ENCODE results near the gene POMC. TPM values are rescaled to one million over a fixed set of nuclear protein-coding genes. Genes with fewer than 3 reads are reported as not detected.
"Not testable (repeated sequence)": the region's sequence is repeated elsewhere in the genome, so short reads cannot be mapped to it uniquely, and the experiment has no call there.

The POMC gene
- total RNA-seq, 4 donors from 2014 or later = 1.6 to 32.9 (median 5.2) TPM

- Histone ChIP-seq H3K4me3 (no peak overlapping the region), H3K4me1 (no peaks in the 10 kb centered on the region), H3K36me3 (no peaks in the 10 kb centered on the region), H3K27ac (no peak overlapping the region), H3K27me3 (no peaks in the 10 kb centered on the region), H3K9me3 (no peaks in the 10 kb centered on the region)
- intact Hi-C loops (cut with DNase I; ENCODE audit: low total_unique reads) (no loop called here), in situ Hi-C loops (cut with MboI; ENCODE audit: low sequenced_read_pairs in 4 of 4) (loop anchor here in 3 of 4 donors (25.0 kb wide), 1 partner anchor 734 kb away; no protein-coding TSS in a partner anchor)
- no peak for TF ChIP-seq POLR2A (IDR thresholded peaks at IDR 0.05)
- no peak for TF ChIP-seq CTCF (IDR thresholded peaks at IDR 0.05 in 4 of 5, conservative IDR thresholded peaks at IDR 0.05 in 1 of 5)
- DNase-seq = no peak
- ATAC-seq = no peak
These were observed 22.6 kb downstream of the POMC start for GRCh38 chr2:25145803-25146202.

- DNase-seq (no peak), ATAC-seq (no peak)
- in situ Hi-C loops (cut with MboI; ENCODE audit: low sequenced_read_pairs in 4 of 4) = loop anchor here in 3 of 4 donors (25.0 kb wide), 1 partner anchor 729 kb away; no protein-coding TSS in a partner anchor
- intact Hi-C loops (cut with DNase I; ENCODE audit: low total_unique reads) = no loop called here
- no peaks in the 10 kb centered on the region for H3K9me3 ChIP-seq
- no peaks in the 10 kb centered on the region for H3K4me1 ChIP-seq
- H3K4me3 ChIP-seq = no peak overlapping the region
- no peak overlapping the region for H3K27ac ChIP-seq
- H3K36me3 ChIP-seq = no peaks in the 10 kb centered on the region
- no peak for TF ChIP-seq POLR2A (IDR thresholded peaks at IDR 0.05)
- H3K27me3 ChIP-seq = no peaks in the 10 kb centered on the region
These were observed 27.3 kb downstream of the POMC start for GRCh38 chr2:25141120-25141519.

- intact Hi-C loops (cut with DNase I; ENCODE audit: low total_unique reads); H3K4me1 ChIP-seq; H3K4me3 ChIP-seq; H3K9me3 ChIP-seq; ATAC-seq; H3K27me3 ChIP-seq; DNase-seq; H3K27ac ChIP-seq; H3K36me3 ChIP-seq: not testable (repeated sequence)
- in situ Hi-C loops (cut with MboI; ENCODE audit: low sequenced_read_pairs in 4 of 4) = loop anchor here in 3 of 4 donors (25.0 kb wide), 1 partner anchor 728 kb away; no protein-coding TSS in a partner anchor
These were observed 27.8 kb downstream of the POMC start for GRCh38 chr2:25140535-25140934.

- in situ Hi-C loops (cut with MboI; ENCODE audit: low sequenced_read_pairs in 4 of 4) = loop anchor here (5.0 to 25.0 kb wide), 2 partner anchors 155 to 720 kb away; no protein-coding TSS in a partner anchor
- no peak overlapping the region for H3K4me3 ChIP-seq
- no peaks in the 10 kb centered on the region for H3K36me3 ChIP-seq
- no peaks in the 10 kb centered on the region for H3K4me1 ChIP-seq
- DNase-seq = no peak
- H3K27ac ChIP-seq = no peak overlapping the region
- H3K9me3 ChIP-seq = no peaks in the 10 kb centered on the region
- no peaks in the 10 kb centered on the region for H3K27me3 ChIP-seq
- no peak for TF ChIP-seq POLR2A (IDR thresholded peaks at IDR 0.05)
- no peak for TF ChIP-seq CTCF (IDR thresholded peaks at IDR 0.05 in 4 of 5, conservative IDR thresholded peaks at IDR 0.05 in 1 of 5)
- intact Hi-C loops (cut with DNase I; ENCODE audit: low total_unique reads) = no loop called here
- ATAC-seq = no peak
These were observed 35.7 kb downstream of the POMC start for GRCh38 chr2:25132693-25133092.

- H3K27ac ChIP-seq = no peak overlapping the region
- H3K4me1 ChIP-seq = no peaks in the 10 kb centered on the region
- no peak for ATAC-seq
- H3K36me3 ChIP-seq = no peaks in the 10 kb centered on the region
- DNase-seq = no peak
- no peak for TF ChIP-seq POLR2A (IDR thresholded peaks at IDR 0.05)
- no peak for TF ChIP-seq CTCF (IDR thresholded peaks at IDR 0.05 in 4 of 5, conservative IDR thresholded peaks at IDR 0.05 in 1 of 5)
- intact Hi-C loops (cut with DNase I; ENCODE audit: low total_unique reads) (no loop called here), in situ Hi-C loops (cut with MboI; ENCODE audit: low sequenced_read_pairs in 4 of 4) (loop anchor here (5.0 to 25.0 kb wide), 2 partner anchors 155 to 720 kb away; no protein-coding TSS in a partner anchor)
- H3K27me3 ChIP-seq = no peaks in the 10 kb centered on the region
- H3K9me3 ChIP-seq = no peaks in the 10 kb centered on the region
- no peak overlapping the region for H3K4me3 ChIP-seq
These were observed 36.1 kb downstream of the POMC start for GRCh38 chr2:25132299-25132635.

Data from gastrocnemius medialis (tissue), 4 donors.